Activated CD8-positive, alpha-beta memory T cell treated with anti-CD3 and anti-CD28 coated beads, Interleukin-2, amount 50 U/mL, for 1 hour (primary cell): ENCODE results near the gene UTP20.

Source experiments
- DNase-seq: peaks from one replicate; pipeline ENCODE4 v3.0.0-alpha.2; 2020; ENCODE audit errors: extremely low read depth

UTP20 gene

GRCh38 chr12:101436136-101436535 lies 156.2 kb downstream of the UTP20 start:
- no peak for DNase-seq
